LNCaP clone FGC (cell line): ENCODE results near the gene YY1.
"Not testable (repeated sequence)": the region's sequence is repeated elsewhere in the genome, so short reads cannot be mapped to it uniquely, and the experiment has no call there.

Experiments
- DNase-seq: peaks from one replicate; pipeline ENCODE4 v3.0.0-alpha.2; 2011; ENCODE audit warnings: low read depth
- H3K4me3 ChIP-seq: 2 replicates; pipeline ENCODE4 v1.5.1; 2011; ENCODE audit warnings: mild to moderate bottlenecking, low read depth, low read length, control low read depth
- CTCF ChIP-seq: IDR thresholded peaks from 2 replicates; pipeline ENCODE4 v1.5.1; 2012; ENCODE audit warnings: mild to moderate bottlenecking; ENCODE audit not compliant: control insufficient read depth, insufficient read depth; ENCODE audit errors: extremely low read depth

The YY1 gene

GRCh38 chr14:100279563-100279962, 40.6 kb downstream of the YY1 start:
- no peak for TF ChIP-seq CTCF
- DNase-seq: no peak
- H3K4me3 ChIP-seq: no peak overlapping the region

GRCh38 chr14:100281286-100282082, 42.5 kb downstream of the YY1 start:
- no peak overlapping the region for H3K4me3 ChIP-seq
- DNase-seq: no peak
- TF ChIP-seq CTCF: no peak

GRCh38 chr14:100282083-100282350, 43.1 kb downstream of the YY1 start:
- no peak for DNase-seq
- no peak overlapping the region for H3K4me3 ChIP-seq
- no peak for TF ChIP-seq CTCF

- no peak overlapping the region for H3K4me3 ChIP-seq
- DNase-seq: no peak
- no peak for TF ChIP-seq CTCF
Observed at GRCh38 chr14:100282766-100283419, 43.9 kb downstream of the YY1 start.

GRCh38 chr14:100283436-100283835, 44.5 kb downstream of the YY1 start:
- not testable (repeated sequence) for DNase-seq, H3K4me3 ChIP-seq

GRCh38 chr14:100283984-100284881, 45.3 kb downstream of the YY1 start:
- H3K4me3 ChIP-seq: no peak overlapping the region
- TF ChIP-seq CTCF: no peak
- no peak for DNase-seq
